ENCODE data around the gene FLII. TPM values are rescaled to one million over a fixed set of nuclear protein-coding genes. Genes with fewer than 3 reads are reported as not detected.

FLII gene
- total and polyA plus RNA-seq, 2 of the 8 experiments (the other 6 are each of a cell fraction or from before 2014, with no cell fraction given): 300 to 549 TPM

DNA sequence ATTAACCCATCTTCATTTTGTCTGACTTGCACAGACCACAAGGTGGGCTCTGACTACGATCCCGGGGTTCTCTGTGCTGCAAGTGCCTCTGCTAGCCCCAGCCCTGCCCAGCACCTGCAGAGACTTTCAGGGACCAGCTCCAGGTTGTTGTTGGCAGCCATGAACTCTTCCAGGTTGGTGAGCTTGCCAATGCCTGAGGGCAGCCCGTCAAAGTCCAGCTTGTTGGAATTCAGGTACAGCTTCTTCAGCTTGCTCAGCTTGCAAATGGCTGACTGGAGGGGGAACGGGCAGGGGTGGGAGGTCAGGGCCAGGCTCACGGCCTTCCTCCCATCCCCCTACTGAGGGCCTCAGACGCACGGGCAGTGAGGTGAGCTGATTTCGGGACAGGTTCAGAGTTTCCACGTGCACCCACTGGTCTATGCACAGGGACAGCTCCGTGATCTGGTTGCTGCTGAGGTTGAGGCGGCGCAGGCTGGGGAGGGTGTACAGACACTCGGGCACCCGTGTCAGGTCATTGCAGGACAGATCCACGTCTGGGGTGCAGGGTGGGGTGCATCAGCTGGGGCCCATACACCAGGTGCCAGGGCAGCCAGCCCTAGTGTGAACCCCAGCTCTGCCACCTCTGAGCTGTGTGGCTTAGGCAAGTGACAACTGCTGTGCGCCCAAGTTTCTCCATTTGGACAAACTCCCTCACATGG is 5.2 kb downstream of the FLII start:
- Histone ChIP-seq H3K23ac (ENCODE audit: insufficient read length) (no peak overlapping the region), H4K5ac (ENCODE audit: insufficient read length, low read depth, low read length) (no peak overlapping the region), H4K20me1 (replicated peaks in 1 of 2; ENCODE audit: control insufficient read depth in 1 of 2, insufficient read depth in 2 of 2, low read length in 2 of 2) (peaks cover 5 to 12% of the 10 kb centered on the region in 2 experiments), H3K14ac (ENCODE audit: insufficient read length) (no peak overlapping the region), H3K9ac (replicated peaks in 1 of 4; ENCODE audit: extremely low read depth in 1 of 4, low read depth in 3 of 4, low read length in 3 of 4) (no peak overlapping the region), H2BK12ac (ENCODE audit: low read depth, low read length) (no peak overlapping the region), H2AK5ac (ENCODE audit: low read depth, low read length) (no peak overlapping the region), H3K4me3 (ENCODE audit: extremely low read depth in 1 of 4, insufficient read depth in 2 of 4, low read depth in 3 of 4, low read length in 4 of 4) (no peak overlapping the region), H3K56ac (replicated peaks; ENCODE audit: insufficient read length, low read depth, low read length) (no peak overlapping the region), H2BK120ac (replicated peaks; ENCODE audit: low read depth, low read length) (no peak overlapping the region), H3K23me2 (ENCODE audit: low read depth, low read length) (peaks cover 7% of the 10 kb centered on the region), H2BK20ac (ENCODE audit: low read length) (no peak overlapping the region), H3K18ac (ENCODE audit: extremely low read depth, low read length) (no peak overlapping the region), H3K4ac (replicated peaks; ENCODE audit: insufficient read length, low read depth, low read length) (no peak overlapping the region), H3K4me1 (replicated peaks in 1 of 4; ENCODE audit: control insufficient read depth in 3 of 4, insufficient read depth in 4 of 4, low read length in 3 of 4) (peaks cover 0 to 17% (median 11%) of the 10 kb centered on the region in 4 experiments; a peak in 6 of 7 replicates), H3K36me3 (ENCODE audit: control insufficient read depth in 2 of 4, insufficient read depth in 4 of 4, low read length in 3 of 4) (peaks cover 35 to 61% (median 53%) of the 10 kb centered on the region in 4 experiments), H3K79me1 (ENCODE audit: low read depth, low read length) (peaks cover 14% of the 10 kb centered on the region), H2BK5ac (ENCODE audit: low read depth, low read length) (no peak overlapping the region), H3K27ac (ENCODE audit: low read depth, low read length) (no peak overlapping the region), H3K27me3 (replicated peaks in 1 of 4; ENCODE audit: control insufficient read depth in 3 of 4, extremely low read depth in 1 of 4, insufficient read depth in 3 of 4, low read length in 3 of 4) (no peaks in the 10 kb centered on the region), H3K9me3 (ENCODE audit: insufficient read depth in 2 of 2, low read depth in 1 of 2, low read length in 1 of 2) (no peaks in the 10 kb centered on the region), H3K4me2 (ENCODE audit: insufficient read depth in 1 of 2, low read depth in 2 of 2, low read length in 2 of 2) (no peak overlapping the region), H3K79me2 (ENCODE audit: control insufficient read depth in 1 of 2, insufficient read depth in 2 of 2, low read length in 2 of 2) (peaks cover 0 to 18% of the 10 kb centered on the region in 2 experiments; a peak in 1 of 4 replicates), H4K8ac (ENCODE audit: extremely low read depth, insufficient read depth, low read length) (no peak overlapping the region; the same call in 1 of the 2 replicates), H2BK15ac (ENCODE audit: low read length) (no peak overlapping the region), H4K91ac (replicated peaks; ENCODE audit: insufficient read length, low read length) (no peak overlapping the region), H2AFZ (ENCODE audit: low read length) (no peak overlapping the region)
- FAIRE-seq (no peak), DNase-seq (ENCODE audit: low read depth in 1 of 2, low spot score in 2 of 2) (no peak)
- ChIA-PET CTCF (ENCODE audit: partially characterized antibody) (interaction anchor here (0.7 to 3.9 kb wide), 4 partner anchors 12 to 68 kb away, joined by 3 to 16 read pairs (median 4); no protein-coding TSS in a partner anchor), POLR2A (ENCODE audit: partially characterized antibody) (interaction anchor here (0.9 to 3.1 kb wide), 6 partner anchors 10 to 26 kb away, joined by 3 to 22 read pairs (median 4); no protein-coding TSS in a partner anchor)
- 88% methylated on average over 16 of the region's 16 CpGs; no CpG with 5 or more reads in 1 of the 2 experiments for WGBS, 2 experiments (ENCODE audit: extremely low coverage in 1 of 2, insufficient coverage in 1 of 2, insufficient read length in 1 of 2, insufficient replicate concordance in 2 of 2, low coverage in 1 of 2, low lambda C conversion rate in 2 of 2, missing lambda C conversion rate in 1 of 2)
- TF ChIP-seq ZNF274 (IDR thresholded peaks at IDR 0.05; ENCODE audit: borderline replicate concordance, extremely low read depth, low read length) (no peak), TAF1 (IDR thresholded peaks at IDR 0.05; ENCODE audit: low read depth, low read length) (no peak), NRF1 (IDR thresholded peaks at IDR 0.05; ENCODE audit: low read depth, low read length) (no peak), BRCA1 (IDR thresholded peaks at IDR 0.05; ENCODE audit: low read depth, low read length) (no peak), EGR1 (IDR thresholded peaks at IDR 0.05; ENCODE audit: borderline replicate concordance, low read depth, low read length) (no peak), SP4 (IDR thresholded peaks at IDR 0.05; ENCODE audit: low read length) (no peak), SIX5 (IDR thresholded peaks at IDR 0.05; ENCODE audit: low read depth, low read length) (no peak), RBBP5 (IDR thresholded peaks at IDR 0.05; ENCODE audit: borderline replicate concordance, low read depth, low read length) (no peak), TBP (IDR thresholded peaks at IDR 0.05; ENCODE audit: low read depth, low read length) (no peak), SRF (IDR thresholded peaks at IDR 0.05; ENCODE audit: low read depth, low read length) (no peak), CTBP2 (IDR thresholded peaks at IDR 0.05; ENCODE audit: borderline replicate concordance, insufficient read depth, insufficient read length, low read length) (no peak), YY1 (IDR thresholded peaks at IDR 0.05; ENCODE audit: low read depth, low read length) (no peak)
- TF ChIP-seq, protein P1, sequence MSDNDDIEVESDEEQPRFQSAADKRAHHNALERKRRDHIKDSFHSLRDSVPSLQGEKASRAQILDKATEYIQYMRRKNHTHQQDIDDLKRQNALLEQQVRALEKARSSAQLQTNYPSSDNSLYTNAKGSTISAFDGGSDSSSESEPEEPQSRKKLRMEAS (IDR thresholded peaks at IDR 0.05): no peak
